GM15510 (cell line): ENCODE results near the gene NXN.

Experiments used
- POLR2A ChIP-seq: IDR thresholded peaks from 3 replicates; pipeline ENCODE4 v1.6.1; 2011; ENCODE audit warnings: borderline replicate concordance; ENCODE audit not compliant: insufficient read length; ENCODE audit errors: extremely low read depth

NXN gene

DNA sequence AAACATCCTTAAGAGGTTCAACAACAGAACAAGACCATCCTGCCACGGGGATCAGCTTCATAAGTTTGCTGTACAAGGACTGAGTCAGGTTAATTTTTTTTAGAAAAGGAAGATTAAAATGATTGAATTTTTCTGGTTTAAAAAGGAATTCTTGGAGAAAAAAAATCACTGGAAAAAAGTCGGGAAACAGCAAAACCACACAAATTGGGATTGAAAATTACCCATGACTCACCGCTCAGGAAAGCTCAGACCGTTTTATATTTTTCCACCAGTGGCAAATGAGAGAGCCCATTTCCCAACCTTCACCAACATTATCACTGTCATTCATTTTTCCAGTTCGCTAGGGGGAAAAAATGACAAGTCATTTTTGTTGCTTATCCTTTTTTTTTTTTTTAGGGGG is 150.8 kb downstream of the NXN start:
- TF ChIP-seq POLR2A, result no peak

GRCh38 chr17:826778-827177 is 152.8 kb downstream of the NXN start:
- TF ChIP-seq POLR2A, result no peak

- no peak for TF ChIP-seq POLR2A
Observed at GRCh38 chr17:825216-825615, 154.4 kb downstream of the NXN start.

GRCh38 chr17:824378-824777 is 155.2 kb downstream of the NXN start:
- no peak for TF ChIP-seq POLR2A

- no peak for TF ChIP-seq POLR2A
Observed at GRCh38 chr17:823501-823902, 156.1 kb downstream of the NXN start.

- TF ChIP-seq POLR2A, result no peak
Observed at GRCh38 chr17:819251-819650, 160.3 kb downstream of the NXN start.

GRCh38 chr17:814371-814770 is 165.2 kb downstream of the NXN start:
- no peak for TF ChIP-seq POLR2A

DNA sequence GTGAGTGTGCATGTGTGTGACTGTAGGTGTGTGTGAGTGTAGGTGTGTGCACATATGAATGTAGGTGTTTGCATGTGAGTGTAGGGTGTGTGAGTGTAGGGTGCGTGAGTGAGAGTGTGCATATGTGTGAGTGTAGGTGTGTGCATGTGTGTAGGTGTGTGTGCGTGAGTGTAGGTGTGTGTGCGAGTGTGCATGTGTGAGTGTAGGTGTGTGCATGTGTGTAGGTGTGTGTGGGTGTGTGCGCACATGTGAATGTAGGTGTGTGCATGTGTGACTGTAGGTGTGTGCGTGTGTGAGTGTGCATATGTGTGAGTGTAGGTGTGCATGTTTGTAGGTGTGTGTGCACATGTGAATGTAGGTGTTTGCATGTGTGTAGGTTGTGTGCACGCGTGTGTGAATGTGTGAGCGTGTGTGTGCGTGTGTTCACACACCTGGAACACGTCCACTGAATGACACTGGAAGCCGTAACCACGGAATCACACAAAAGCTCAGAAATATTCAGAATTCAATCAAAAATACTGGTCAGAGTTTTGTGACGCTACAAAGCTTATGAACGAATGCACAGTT is 166.9 kb downstream of the NXN start:
- TF ChIP-seq POLR2A, result no peak

GRCh38 chr17:811051-811784 is 168.4 kb downstream of the NXN start:
- no peak for TF ChIP-seq POLR2A

DNA sequence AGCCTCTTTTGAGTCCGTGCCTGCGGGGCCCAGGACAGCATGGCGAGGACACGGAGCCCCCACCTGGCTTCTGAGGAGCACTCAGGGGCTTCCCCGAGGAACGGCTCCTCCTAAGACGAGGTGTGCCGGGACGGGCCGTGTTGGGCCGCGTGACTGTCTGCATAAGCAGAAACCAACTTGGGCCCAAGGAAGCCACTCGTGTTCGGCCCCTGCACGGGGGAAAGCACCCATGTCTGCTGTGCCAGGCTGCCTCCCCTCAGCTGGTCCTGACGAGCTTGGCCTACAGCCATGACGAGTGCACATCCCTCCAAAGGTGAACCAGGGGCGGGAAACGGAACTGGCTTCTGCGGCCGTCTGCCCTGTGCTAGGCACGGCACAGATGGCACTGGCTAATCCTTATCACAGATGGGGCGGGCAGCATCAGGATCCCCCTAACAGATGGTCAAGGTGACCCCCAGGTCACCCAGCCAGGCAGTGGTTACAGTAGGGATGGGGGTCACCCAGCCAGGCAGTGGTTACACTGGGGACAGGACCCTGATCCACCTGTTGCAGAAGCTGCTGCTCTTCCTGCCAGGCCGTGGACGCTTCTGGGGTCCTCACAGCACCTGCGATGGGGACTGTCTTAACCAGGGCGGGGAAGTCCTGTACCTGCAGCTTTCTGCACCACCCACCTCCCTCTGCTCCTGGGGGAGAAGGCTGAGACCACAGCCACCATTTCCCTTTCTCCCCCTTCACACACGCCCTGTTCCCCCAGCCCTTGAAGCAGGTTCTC is 171.9 kb downstream of the NXN start:
- no peak for TF ChIP-seq POLR2A

GRCh38 chr17:806781-807522 is 172.6 kb downstream of the NXN start:
- TF ChIP-seq POLR2A, result no peak

DNA sequence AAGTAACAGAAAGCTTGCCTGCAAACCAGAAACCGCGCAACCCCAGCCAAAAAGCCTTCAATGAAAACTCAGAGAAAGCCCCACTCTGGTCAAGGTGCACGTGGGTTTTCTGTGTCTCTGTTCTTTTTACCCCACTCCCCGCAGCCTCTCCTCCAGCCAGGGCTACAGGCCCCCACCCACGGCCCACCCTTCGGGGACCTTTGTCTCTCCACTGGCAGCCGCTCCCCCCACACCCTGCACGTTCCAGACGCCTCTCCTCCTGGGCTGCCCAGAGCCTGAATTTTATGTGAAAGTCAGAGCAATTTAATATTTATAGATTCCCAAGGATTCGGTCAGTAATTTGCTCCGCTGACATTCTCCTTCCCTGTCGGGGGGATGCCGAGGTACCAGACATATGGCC is 173.2 kb downstream of the NXN start:
- no peak for TF ChIP-seq POLR2A

GRCh38 chr17:804541-805435 is 174.8 kb downstream of the NXN start:
- no peak for TF ChIP-seq POLR2A
